Activated T-cell treated with anti-CD3 and anti-CD28 coated beads, Interleukin-2, amount 50 U/mL, for 24 hours (primary cell): ENCODE data around the gene TAOK1.

Source experiments
- DNase-seq: peaks from one replicate; pipeline ENCODE4 v3.0.0-alpha.2; 2020
- H3K27ac Mint-ChIP-seq: 2 replicates; pipeline ENCODE4 v1.8.0; 2020; ENCODE audit warnings: mild to moderate bottlenecking, mixed read lengths
- H3K27me3 Mint-ChIP-seq: 2 replicates; pipeline ENCODE4 v1.8.0; 2020; ENCODE audit warnings: mixed read lengths
- H3K36me3 Mint-ChIP-seq: 2 replicates; pipeline ENCODE4 v1.8.0; 2020; ENCODE audit warnings: low read depth, mixed read lengths
- H3K4me1 Mint-ChIP-seq: 2 replicates; pipeline ENCODE4 v1.8.0; 2020; ENCODE audit warnings: low read depth, mixed read lengths
- H3K4me3 Mint-ChIP-seq: 2 replicates; pipeline ENCODE4 v1.8.0; 2020; ENCODE audit warnings: mild to moderate bottlenecking, moderate library complexity, mixed read lengths
- H3K9me3 Mint-ChIP-seq: 2 replicates; pipeline ENCODE4 v1.8.0; 2020; ENCODE audit warnings: mixed read lengths

TAOK1 gene

GRCh38 chr17:29560316-29560715 is 170.2 kb downstream of the TAOK1 start:
- Mint-ChIP-seq H3K27me3 (no peaks in the 10 kb centered on the region), H3K4me1 (peaks cover 42% of the 10 kb centered on the region)
- DNase-seq, result no peak

DNA sequence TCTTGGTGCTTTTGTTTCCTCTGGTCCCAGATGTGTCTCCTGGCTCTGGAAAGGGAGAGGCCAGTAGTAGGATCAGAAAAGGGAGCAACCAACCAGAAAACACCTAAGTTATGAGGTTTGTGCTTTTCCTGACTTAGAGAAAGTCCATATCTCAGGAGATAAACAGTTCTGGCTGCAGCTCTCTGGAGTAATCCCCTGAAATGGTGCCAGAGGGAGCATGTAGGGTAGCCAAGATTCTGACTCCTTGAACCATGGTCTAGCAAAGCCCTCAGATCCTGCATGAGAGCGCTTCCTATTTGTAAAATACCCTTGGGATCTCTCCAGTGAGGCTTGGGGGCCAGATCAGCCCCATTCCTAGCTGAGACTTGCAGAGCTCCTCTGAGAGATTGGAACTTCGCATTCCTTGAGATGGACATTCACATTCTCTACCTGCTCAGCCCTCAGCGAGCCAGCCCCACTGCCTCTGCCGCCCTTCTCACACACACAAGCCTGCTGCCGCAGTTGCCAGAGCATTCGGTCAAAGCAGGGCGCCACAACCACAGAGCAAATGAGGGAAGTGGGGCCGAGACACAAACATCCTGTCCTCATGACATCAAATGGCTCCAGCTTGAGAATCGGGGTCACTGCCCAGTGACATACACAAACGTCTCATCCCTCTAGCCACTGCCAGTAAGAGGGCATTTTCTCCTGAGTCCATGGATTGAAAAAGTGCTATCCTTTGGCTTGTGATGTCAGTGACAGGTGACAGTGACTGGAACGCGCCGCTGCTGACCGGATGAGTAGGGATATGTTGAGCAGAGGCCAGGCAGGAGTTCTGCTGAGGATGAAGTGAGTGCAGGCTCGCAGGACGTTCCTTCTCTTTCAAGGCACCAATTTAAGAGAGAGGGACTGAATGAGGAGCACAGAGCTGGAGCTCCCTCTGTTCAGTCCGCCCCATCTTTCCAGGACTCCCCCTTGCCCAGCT is 171.7 kb downstream of the TAOK1 start:
- Mint-ChIP-seq H3K27me3 (no peaks in the 10 kb centered on the region), H3K4me1 (peaks cover 50% of the 10 kb centered on the region), H3K27ac (peak overlapping the region; percentile 5), H3K36me3 (peaks cover 37% of the 10 kb centered on the region), H3K4me3 (no peak overlapping the region), H3K9me3 (no peaks in the 10 kb centered on the region)
- DNase-seq, result no peak

More at GRCh38 chr17:29560316-29560715, 170.2 kb downstream of the TAOK1 start:
- no peak overlapping the region for H3K27ac Mint-ChIP-seq
- no peak overlapping the region for H3K4me3 Mint-ChIP-seq
- H3K9me3 Mint-ChIP-seq, result no peaks in the 10 kb centered on the region
- H3K36me3 Mint-ChIP-seq, result peaks cover 30% of the 10 kb centered on the region

DNA sequence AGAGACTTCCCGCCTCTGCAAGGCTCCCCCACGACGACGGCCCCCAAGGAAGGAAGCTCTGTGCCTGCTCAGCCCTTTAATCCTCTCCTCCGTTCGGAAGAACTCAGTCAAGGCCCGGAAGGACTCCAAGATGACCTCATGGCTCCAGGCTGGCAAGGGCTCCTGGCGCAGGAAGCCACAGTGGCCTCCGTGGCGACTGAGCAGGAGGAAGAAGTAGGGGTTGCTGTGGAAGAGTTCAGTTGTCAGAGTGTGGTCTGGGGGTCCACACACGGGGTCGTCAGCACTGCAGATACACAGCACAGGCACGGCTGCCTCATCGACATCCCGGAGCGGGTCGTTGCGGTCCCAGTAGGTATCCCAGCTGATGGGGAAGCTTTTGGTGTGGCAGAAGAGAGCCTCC is 172.5 kb downstream of the TAOK1 start:
- no peaks in the 10 kb centered on the region for H3K9me3 Mint-ChIP-seq
- no peaks in the 10 kb centered on the region for H3K27me3 Mint-ChIP-seq
- H3K4me3 Mint-ChIP-seq, result no peak overlapping the region
- no peak for DNase-seq
- H3K27ac Mint-ChIP-seq, result no peak overlapping the region
- H3K36me3 Mint-ChIP-seq, result peaks cover 38% of the 10 kb centered on the region
- peaks cover 42% of the 10 kb centered on the region for H3K4me1 Mint-ChIP-seq

DNA sequence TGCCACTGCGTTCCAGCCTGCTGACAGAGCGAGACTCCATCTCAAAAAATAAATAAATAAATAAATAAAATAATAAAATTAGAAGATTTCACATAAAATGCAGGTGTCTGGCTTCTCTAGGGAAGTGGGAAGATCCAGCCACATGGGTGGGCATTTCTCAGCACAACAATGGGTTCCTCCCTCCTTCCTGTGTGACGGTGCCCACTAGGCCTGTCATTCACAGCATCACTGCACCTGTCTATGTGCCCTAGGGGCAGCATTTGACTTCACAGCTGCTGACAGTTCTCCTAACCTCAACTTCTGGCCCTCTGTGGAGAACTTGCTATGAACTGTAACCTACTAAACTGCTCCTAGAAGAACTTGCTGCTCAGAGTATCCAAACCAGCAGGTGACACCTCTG is 173.7 kb downstream of the TAOK1 start:
- peaks cover 39% of the 10 kb centered on the region for H3K4me1 Mint-ChIP-seq
- no peak for DNase-seq
- no peaks in the 10 kb centered on the region for H3K27me3 Mint-ChIP-seq
- peak overlapping the region; percentile 9 for H3K27ac Mint-ChIP-seq
- H3K36me3 Mint-ChIP-seq, result peaks cover 42% of the 10 kb centered on the region
- H3K9me3 Mint-ChIP-seq, result no peaks in the 10 kb centered on the region
- H3K4me3 Mint-ChIP-seq, result peak overlapping the region; percentile 8

DNA sequence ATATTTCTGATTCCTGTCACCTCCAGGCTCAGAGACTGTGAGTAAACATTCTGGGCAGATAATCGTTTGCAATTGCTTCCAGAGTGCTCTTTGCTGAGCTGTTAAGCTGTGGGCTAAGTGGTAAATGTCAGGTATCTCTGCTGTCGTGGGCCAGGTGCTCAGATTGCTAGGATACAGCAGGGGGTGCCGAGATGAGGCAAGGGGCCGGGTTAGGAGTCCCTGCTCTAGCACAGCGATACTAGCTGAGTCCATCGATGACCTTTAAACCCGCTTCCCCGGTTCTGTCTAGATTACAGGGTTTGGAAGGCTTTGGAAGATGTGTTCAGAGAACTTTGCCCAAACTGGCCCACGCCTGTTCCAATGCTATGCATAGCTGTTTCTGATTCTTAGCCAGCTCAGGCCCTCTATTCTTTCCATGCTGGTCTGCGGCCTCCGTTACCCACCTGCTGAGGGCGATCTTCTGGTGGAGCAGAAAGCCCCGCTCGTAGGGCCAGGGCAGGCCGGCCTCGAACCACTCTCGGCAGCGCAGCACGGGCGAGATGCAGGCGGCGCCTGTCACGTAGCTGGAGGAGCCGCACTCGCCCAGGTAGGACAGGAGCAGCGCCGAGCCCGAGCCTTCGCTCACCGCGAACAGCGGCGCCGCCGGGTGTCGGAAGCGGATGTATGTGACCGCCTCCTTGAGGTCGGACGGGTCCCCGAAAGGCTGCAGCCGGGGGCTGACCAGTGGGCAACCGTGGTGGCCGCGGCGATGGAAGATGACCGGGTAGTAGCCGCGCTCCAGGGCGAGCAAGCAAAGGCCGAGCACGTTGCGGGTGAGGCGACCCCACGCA is 175.7 kb downstream of the TAOK1 start:
- peaks cover 48% of the 10 kb centered on the region for H3K4me1 Mint-ChIP-seq

GRCh38 chr17:29566473-29567303 is 176.5 kb downstream of the TAOK1 start, which contains the start of gene ABHD15:
TSS of gene ABHD15 (minus strand) at chr17:29567037. CDS start at chr17:29566966, 71 bp downstream.
- H3K27me3 Mint-ChIP-seq, result no peaks in the 10 kb centered on the region
- peak; percentile 82 for DNase-seq
- H3K27ac Mint-ChIP-seq, result peak within 1 kb of the TSS; percentile 94
- H3K4me1 Mint-ChIP-seq, result peaks cover 48% of the 10 kb centered on the region
- H3K36me3 Mint-ChIP-seq, result peaks cover 33% of the 10 kb centered on the region
- H3K4me3 Mint-ChIP-seq, result peak within 1 kb of the TSS; percentile 88
- H3K9me3 Mint-ChIP-seq, result no peaks in the 10 kb centered on the region

More for the DNA sequence above, 175.7 kb downstream of the TAOK1 start:
- Mint-ChIP-seq H3K27me3 (no peaks in the 10 kb centered on the region), H3K36me3 (peaks cover 40% of the 10 kb centered on the region), H3K27ac (peak overlapping the region; percentile 85), H3K4me3 (peak overlapping the region; percentile 88), H3K9me3 (no peaks in the 10 kb centered on the region)
- peak; percentile 75 for DNase-seq

DNA sequence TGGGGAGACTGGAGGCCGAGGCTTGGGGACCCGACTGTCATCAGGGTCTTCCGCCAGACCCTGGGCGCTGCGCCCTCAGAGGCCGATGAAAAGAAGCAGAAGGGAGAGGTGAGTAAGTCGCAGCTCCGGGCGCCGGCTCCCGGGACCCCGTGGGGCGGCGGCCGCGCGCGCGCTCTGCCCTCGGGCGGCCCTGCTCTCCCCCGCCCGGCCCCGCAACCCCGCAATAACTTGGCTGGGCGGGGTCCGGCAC is 177.1 kb downstream of the TAOK1 start:
- peak overlapping the region; percentile 88 for H3K4me3 Mint-ChIP-seq
- DNase-seq, result no peak
- H3K27ac Mint-ChIP-seq, result peak overlapping the region; percentile 84
- H3K4me1 Mint-ChIP-seq, result peaks cover 43% of the 10 kb centered on the region
- no peaks in the 10 kb centered on the region for H3K9me3 Mint-ChIP-seq
- no peaks in the 10 kb centered on the region for H3K27me3 Mint-ChIP-seq
- H3K36me3 Mint-ChIP-seq, result peaks cover 27% of the 10 kb centered on the region

GRCh38 chr17:29567554-29568330 is 177.6 kb downstream of the TAOK1 start:
- peaks cover 38% of the 10 kb centered on the region for H3K4me1 Mint-ChIP-seq
- peak overlapping the region; percentile 88 for H3K4me3 Mint-ChIP-seq
- peak; percentile 83 for DNase-seq
- H3K36me3 Mint-ChIP-seq, result peaks cover 22% of the 10 kb centered on the region
- H3K27ac Mint-ChIP-seq, result peak overlapping the region; percentile 94
- no peaks in the 10 kb centered on the region for H3K27me3 Mint-ChIP-seq
- H3K9me3 Mint-ChIP-seq, result no peaks in the 10 kb centered on the region

DNA sequence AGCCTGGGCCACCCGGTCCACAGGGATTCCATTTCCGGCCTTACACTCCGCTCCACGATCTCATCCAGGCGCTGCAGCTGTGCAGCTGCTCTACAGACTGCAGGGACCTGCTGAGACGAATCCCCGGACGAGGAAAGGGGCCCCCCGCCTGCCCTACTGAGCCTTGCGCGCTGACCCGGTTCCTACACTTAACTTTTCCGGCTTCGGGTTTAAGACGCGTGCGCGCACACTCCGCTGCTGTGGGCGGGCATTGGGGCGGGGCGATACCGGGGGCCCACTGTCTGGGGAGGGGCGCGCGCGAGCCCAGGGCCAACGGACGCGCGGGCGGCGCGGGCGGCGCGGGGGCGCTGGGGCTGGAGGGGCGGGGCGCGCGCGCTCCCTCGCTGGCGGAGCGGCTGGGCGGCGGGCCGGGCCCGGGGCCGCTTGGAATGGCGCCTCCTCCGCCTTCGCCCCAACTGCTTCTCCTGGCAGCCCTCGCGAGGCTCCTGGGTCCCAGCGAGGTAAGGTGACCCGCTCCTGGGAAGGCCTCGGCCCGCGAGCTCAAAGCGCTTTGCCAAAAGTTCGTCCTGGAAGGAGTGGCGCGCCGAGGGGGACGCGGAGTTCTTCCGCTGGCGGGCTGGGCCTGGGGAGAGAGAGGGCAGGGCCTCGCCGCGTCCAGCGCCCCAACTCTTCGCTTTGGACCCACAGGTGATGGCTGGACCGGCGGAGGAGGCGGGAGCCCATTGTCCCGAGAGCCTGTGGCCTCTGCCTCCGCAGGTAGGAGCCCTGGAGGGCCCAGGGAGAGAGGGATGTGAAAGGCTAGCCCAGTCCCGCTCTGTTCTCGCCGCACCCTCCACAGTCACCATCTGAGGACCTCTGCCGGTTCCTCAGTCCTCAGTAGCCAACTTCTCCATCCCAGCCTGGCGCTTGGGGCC is 178.4 kb downstream of the TAOK1 start, which contains the start of gene TP53I13:
TSS of gene TP53I13 (plus strand) at position 371 of the 914 bp plus-strand sequence. CDS start at position 429, 58 bp downstream.
- H3K36me3 Mint-ChIP-seq, result peaks cover 25% of the 10 kb centered on the region
- H3K4me1 Mint-ChIP-seq, result peaks cover 43% of the 10 kb centered on the region
- H3K27ac Mint-ChIP-seq, result peak within 1 kb of the TSS; percentile 94
- H3K9me3 Mint-ChIP-seq, result no peaks in the 10 kb centered on the region
- DNase-seq, result peak; percentile 90
- peak within 1 kb of the TSS; percentile 88 for H3K4me3 Mint-ChIP-seq
- H3K27me3 Mint-ChIP-seq, result no peaks in the 10 kb centered on the region

GRCh38 chr17:29569245-29569950 is 179.2 kb downstream of the TAOK1 start:
- peaks cover 42% of the 10 kb centered on the region for H3K4me1 Mint-ChIP-seq
- peaks cover 33% of the 10 kb centered on the region for H3K36me3 Mint-ChIP-seq
- no peak for DNase-seq
- H3K27me3 Mint-ChIP-seq, result no peaks in the 10 kb centered on the region
- H3K4me3 Mint-ChIP-seq, result peak overlapping the region; percentile 81
- H3K27ac Mint-ChIP-seq, result peak overlapping the region; percentile 55
- no peaks in the 10 kb centered on the region for H3K9me3 Mint-ChIP-seq

- peaks cover 44% of the 10 kb centered on the region for H3K36me3 Mint-ChIP-seq
- DNase-seq, result no peak
- no peaks in the 10 kb centered on the region for H3K9me3 Mint-ChIP-seq
- H3K4me3 Mint-ChIP-seq, result no peak overlapping the region
- H3K4me1 Mint-ChIP-seq, result peaks cover 33% of the 10 kb centered on the region
- H3K27ac Mint-ChIP-seq, result peak overlapping the region; percentile 27
- no peaks in the 10 kb centered on the region for H3K27me3 Mint-ChIP-seq
Observed at GRCh38 chr17:29570521-29570920, 180.4 kb downstream of the TAOK1 start.

- H3K4me1 Mint-ChIP-seq, result peaks cover 27% of the 10 kb centered on the region
- no peaks in the 10 kb centered on the region for H3K27me3 Mint-ChIP-seq
- H3K4me3 Mint-ChIP-seq, result no peak overlapping the region
- peaks cover 47% of the 10 kb centered on the region for H3K36me3 Mint-ChIP-seq
- peak overlapping the region; percentile 59 for H3K27ac Mint-ChIP-seq
- no peak for DNase-seq
- no peaks in the 10 kb centered on the region for H3K9me3 Mint-ChIP-seq
Observed at GRCh38 chr17:29571486-29571882, 181.3 kb downstream of the TAOK1 start.
